ENCODE results near the gene RNF146.

GRCh38 chr6:127300411-127300810 is 33.7 kb downstream of the RNF146 start:
- no peak for TF ChIP-seq CTCF (IDR thresholded peaks at IDR 0.05)
- no peak for TF ChIP-seq REST (IDR thresholded peaks at IDR 0.05; ENCODE audit: insufficient read depth in 1 of 2, low read depth in 2 of 2, low read length in 1 of 2)
